Measurements from ENCODE around the gene TMEM232. TPM values are rescaled to one million over a fixed set of nuclear protein-coding genes. Genes with fewer than 3 reads are reported as not detected.

Gene TMEM232
- total and polyA plus RNA-seq, 9 of the 15 experiments (the other 6 are each of a cell fraction or from before 2014, with no cell fraction given) = 0.09 to 2.2 (median 0.41) TPM

DNA sequence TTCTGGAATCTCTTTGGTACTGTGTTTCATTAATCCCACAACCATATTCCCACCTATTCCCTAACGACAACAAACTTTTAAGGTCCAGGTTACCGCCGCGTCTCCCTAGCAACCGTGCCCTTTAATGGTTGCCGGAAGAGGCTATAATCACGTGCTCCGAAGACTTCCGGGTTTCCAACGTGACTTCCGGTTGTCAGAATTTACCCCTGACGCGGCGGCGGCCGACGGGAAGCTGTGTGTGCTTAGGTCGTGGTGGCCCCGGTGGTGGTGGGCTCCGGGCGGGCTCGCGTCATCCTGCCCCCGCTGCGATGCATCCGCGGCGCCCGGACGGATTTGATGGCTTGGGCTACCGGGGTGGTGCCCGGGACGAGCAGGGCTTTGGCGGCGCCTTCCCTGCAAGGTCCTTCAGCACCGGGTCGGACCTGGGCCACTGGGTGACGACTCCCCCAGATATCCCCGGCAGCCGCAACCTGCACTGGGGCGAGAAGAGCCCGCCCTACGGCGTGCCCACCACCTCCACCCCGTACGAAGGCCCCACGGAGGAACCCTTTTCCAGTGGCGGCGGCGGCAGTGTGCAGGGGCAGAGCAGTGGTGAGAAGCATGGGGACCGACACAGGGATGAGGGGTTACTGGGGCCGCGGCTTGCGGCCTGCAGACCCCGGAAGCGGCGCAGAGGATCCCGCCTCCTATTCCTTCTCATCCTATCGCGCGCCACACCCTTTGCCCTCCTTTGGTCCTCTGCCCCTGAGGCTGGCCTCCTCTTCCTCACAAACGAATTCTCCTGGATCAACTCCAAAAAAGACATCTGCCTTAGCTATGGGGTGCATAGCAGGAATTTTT lies 12.6 kb upstream of the TMEM232 start, which contains the start of gene SLC25A46 (continued):
- TF ChIP-seq, protein P1, sequence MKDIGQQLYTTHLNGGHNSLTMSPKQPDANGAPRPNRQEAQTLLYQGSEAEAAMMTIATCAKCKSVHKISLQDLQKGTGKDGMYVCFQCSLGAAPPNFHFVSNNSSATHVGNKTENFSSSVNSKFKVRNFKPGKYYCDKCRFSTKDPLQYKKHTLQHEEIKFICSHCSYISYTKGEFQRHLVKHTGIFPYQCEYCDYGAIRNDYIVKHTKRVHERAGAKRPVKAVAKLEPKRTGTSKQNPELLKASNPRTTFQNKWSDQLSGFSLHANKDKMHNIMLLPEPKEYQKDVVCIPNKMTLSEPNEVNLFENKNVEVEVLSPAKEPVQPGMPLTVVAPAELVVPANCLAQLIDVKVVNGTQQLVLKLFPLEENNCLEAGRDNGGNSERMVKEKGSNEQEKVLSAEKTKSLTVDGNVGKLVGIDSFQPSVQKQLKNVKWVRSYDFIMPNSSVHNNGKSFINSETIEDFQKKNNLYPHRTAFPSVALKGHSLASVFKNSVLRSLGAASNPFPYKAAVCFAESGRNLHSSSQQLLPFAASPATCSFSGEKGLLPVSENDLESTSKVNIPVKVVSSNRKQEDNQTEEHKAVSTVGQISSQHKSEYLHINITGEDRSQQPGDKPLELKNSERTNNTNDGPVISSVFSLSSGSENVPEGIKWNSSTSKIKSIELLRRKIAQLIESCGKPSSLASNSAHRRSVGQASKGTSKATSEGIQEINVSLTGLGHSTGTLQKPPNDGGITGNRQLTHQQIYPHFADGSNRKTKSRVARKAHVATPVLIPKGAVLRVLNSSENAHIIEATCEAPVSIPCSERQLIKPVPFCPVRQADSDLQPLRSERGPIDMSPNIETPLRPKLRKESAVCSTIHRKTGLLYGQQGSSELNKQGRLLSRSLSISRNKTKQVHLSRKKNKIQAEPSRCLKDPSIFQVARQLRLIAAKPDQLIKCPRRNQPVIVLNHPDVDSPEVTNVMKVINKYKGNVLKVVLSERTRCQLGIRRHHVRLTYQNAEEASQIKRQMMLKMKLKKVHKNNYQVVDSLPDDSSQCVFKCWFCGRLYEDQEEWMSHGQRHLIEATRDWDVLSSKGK (CRISPR knock-in tag; IDR thresholded peaks at IDR 0.05) = no peak
- TF ChIP-seq ATF6 (CRISPR knock-in tag; IDR thresholded peaks at IDR 0.05) (peak; percentile 64; the same call in 1 of the 2 replicates), ZNF589 (CRISPR knock-in tag; IDR thresholded peaks at IDR 0.05; ENCODE audit: low read depth) (no peak), CEBPG (CRISPR knock-in tag; IDR thresholded peaks at IDR 0.05) (no peak), CEBPG (tag; conservative IDR thresholded peaks at IDR 0.05 in 1 of 2, IDR thresholded peaks at IDR 0.05 in 1 of 2) (no peak), MYNN (IDR thresholded peaks at IDR 0.05) (no peak), MYNN (CRISPR knock-in tag; IDR thresholded peaks at IDR 0.05) (no peak), NFYB (IDR thresholded peaks at IDR 0.05; ENCODE audit: extremely low read depth, insufficient read length) (no peak), ZBTB7A (IDR thresholded peaks at IDR 0.05; ENCODE audit: borderline replicate concordance, control insufficient read depth, low read depth, low read length) (peak; percentile 56; the same call in 1 of the 2 replicates), KDM4B (IDR thresholded peaks at IDR 0.05; ENCODE audit: borderline replicate concordance in 2 of 2, low read depth in 1 of 2) (peak in 1 of 2 experiments; percentile 86; a peak in 2 of 4 replicates), CREBBP (IDR thresholded peaks at IDR 0.05; ENCODE audit: low read depth, low read length) (no peak), TBP (optimal IDR thresholded peaks at IDR 0.05; ENCODE audit: low read depth, low read length) (peak; percentile 61), NEUROD1 (IDR thresholded peaks at IDR 0.05; ENCODE audit: borderline replicate concordance, low read depth, low read length, partially characterized antibody) (peak; percentile 15), ATF4 (CRISPR knock-in tag; IDR thresholded peaks at IDR 0.05) (no peak)
- TF ChIP-seq, protein P2, sequence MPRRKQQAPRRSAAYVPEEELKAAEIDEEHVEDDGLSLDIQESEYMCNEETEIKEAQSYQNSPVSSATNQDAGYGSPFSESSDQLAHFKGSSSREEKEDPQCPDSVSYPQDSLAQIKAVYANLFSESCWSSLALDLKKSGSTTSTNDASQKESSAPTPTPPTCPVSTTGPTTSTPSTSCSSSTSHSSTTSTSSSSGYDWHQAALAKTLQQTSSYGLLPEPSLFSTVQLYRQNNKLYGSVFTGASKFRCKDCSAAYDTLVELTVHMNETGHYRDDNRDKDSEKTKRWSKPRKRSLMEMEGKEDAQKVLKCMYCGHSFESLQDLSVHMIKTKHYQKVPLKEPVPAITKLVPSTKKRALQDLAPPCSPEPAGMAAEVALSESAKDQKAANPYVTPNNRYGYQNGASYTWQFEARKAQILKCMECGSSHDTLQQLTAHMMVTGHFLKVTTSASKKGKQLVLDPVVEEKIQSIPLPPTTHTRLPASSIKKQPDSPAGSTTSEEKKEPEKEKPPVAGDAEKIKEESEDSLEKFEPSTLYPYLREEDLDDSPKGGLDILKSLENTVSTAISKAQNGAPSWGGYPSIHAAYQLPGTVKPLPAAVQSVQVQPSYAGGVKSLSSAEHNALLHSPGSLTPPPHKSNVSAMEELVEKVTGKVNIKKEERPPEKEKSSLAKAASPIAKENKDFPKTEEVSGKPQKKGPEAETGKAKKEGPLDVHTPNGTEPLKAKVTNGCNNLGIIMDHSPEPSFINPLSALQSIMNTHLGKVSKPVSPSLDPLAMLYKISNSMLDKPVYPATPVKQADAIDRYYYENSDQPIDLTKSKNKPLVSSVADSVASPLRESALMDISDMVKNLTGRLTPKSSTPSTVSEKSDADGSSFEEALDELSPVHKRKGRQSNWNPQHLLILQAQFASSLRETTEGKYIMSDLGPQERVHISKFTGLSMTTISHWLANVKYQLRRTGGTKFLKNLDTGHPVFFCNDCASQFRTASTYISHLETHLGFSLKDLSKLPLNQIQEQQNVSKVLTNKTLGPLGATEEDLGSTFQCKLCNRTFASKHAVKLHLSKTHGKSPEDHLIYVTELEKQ (CRISPR knock-in tag; IDR thresholded peaks at IDR 0.05) = no peak
